HG03095 (cell line): Measurements from ENCODE around the gene CD82.

Experiments used
- ATAC-seq: cut with Tn5 transposase; IDR thresholded peaks from one replicate; pipeline ENCODE4 v1.9.1; 2021; ENCODE audit warnings: moderate library complexity; ENCODE audit not compliant: unreplicated experiment

The CD82 gene

DNA sequence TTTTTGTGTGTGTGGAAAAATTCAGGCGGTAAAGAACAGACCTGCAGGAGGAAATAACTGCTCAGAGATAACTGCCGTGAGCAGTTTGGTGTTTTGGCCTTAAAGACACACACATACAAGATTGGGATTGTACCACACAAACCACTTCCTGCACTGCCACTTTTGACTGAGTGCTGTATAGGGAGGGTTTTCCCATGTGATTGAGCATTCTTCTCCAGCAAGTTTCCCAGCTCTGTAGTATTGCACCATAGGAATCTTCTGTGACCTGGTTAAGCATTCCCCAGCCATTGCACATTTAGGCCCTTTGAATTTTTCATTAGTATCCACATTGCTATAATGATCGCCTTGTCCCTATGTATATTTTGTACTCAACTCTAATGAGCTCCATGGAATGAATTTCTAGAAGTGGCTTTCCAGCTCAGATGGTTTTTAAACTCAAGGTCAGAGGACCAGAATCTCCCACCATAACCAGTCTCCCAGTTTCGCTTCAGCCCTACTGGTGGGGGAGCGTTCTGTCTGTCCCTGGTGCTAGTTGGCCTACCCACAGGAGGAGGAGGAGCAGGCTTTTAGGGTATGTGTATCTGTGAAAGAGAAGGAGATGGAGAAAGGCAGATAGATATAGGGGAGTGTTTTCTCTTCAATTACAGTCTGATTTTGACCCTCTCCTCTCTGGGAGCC, 9.3 kb downstream of the CD82 start:
- ATAC-seq = peak; percentile 44

DNA sequence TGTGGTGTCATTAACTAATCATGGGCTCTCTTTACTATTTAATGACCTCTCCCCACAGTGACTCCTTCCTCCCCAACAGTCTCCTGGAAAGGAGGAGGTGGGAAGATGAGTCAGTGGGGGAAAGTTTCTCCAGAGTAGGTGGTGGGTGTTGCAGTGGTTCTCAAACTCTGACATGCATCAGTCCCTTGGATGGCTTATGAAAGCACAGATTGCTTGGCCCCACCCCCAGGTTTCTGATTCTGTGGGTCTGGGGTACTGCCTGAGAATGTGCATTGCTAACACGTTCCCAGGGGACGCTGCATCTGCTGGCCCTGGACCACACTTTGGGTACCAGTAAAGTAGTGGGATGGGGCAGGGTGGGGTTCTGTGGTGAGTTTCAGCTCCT, 9.8 kb downstream of the CD82 start:
- no peak for ATAC-seq

DNA sequence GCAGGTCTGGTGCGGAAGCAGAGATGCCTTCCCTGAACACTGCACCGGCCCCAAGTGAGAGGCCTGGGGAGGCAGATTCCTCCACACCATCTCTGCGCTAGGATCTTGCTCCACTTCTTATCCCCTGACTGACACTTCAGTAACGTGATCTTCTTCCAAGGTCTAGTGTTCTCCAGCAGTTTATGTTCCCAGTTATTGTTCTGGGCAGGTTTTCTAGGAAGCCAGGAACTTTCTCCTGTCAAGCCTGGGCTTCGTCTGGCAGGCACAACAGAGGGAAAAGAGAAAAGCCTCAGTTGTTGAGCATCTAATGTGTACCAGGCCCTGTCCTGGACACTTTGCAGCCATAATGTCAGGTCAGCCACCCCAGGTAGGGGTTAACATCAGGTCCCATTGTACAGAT, 10.5 kb downstream of the CD82 start:
- ATAC-seq = no peak

DNA sequence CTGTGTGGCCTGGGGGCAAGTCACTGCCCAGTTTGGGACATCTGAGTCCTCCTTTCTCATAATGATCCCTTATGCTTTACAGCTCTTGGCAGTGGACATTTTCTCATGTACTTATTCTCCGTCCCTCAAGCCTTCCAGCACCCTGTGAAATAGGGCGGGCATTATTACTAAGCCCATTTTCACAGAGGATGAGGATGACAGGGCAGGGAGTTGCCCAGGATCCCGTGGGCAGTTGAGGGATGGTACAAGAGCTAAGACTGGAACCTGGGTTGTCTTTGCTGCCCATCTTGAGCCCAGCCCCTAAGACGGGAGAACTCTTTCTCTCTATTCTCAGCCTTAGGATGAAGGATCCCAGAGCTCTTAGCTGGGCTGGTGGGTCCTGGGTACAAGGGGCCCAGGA, 11.2 kb downstream of the CD82 start:
- ATAC-seq = no peak

DNA sequence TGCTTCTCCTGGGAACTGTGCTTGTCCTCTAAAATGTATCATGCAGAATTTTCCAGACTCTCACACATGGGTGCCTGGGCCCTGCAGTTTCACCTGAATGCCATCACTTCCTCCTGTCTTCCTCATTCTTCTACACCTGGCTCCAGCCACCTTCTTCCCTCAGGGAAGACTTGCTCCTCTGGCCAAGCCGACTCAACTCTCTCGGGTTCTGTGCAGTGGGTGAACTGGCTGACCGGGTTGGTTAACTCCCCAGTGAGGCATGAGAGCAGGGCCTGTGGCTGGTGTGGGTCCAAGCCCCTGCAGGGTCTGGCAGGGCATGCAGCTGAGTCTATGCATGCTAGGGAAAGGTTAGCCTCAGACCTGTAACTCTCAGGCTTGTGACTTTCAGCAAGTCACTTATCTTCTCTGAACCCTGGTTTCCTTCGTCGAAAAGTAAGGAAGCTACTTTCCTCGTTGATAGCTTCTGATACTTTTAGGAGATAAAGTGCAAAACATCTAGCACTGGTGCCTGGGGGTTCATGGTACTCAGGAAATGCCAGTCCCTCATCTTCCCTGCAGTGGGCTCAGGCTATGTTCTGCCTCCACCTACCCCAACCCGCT, 11.9 kb downstream of the CD82 start:
- no peak for ATAC-seq

DNA sequence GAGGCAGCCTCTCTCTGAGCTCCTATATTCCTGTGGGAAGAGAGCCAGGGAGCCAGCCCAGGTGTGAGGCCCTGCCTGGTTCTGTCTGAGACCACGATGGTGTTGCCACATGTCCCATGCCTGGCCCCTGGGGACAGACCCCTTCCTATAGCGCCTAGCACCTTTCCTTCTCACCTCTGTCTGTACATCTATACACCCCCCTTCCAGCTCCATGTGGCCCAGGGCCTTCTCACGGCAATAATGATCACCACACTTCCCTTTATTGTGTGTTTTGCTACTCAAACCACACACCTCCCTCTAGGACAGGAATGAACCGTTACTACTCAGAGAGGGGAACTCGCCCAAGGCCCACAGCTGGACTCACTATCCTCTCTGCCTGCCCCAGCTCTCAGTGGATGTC, 12.8 kb downstream of the CD82 start:
- ATAC-seq = no peak

DNA sequence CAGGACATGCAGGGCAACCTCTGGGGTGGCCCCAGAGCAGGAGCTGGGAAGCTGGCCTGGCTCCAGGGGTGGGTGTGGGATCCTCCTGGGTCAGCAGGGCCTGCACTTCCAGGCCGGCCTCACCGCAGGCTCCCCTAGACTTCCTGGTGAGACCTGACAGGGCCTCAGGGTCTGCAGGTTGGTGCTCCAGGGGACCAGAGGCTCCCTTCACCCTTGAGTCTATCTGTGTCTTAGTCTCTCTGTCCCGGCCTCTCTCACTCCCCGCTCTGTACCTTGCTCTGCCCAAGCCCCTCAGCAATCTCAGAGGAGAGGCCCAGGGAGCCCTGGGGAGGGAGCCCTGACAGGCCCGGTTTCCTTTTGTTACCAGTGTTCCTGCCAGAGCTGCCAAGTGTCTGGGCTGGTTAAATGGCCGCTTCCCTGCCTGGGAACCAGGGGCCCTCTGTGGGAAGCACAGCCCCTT, 13.9 kb downstream of the CD82 start:
- no peak for ATAC-seq

DNA sequence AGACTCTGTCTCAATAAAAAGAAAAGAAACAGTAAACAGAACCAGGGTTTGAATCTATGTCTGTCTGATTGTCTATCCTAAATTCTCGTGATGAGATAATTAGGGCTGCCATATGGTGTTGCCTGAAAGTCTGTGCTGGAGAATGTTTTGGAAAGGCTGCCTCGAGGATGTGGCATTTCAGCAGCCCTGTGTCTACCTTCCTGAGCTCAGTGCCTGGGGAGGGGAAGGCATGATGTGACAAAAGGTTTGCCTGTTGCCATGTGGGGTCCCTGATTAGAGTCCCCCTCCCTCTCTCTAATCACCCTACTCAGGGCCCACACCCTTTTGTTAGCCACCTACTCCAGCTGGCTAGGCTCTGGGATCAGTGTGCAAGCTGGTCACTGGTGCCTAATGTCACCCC, 15.2 kb downstream of the CD82 start:
- ATAC-seq = no peak

DNA sequence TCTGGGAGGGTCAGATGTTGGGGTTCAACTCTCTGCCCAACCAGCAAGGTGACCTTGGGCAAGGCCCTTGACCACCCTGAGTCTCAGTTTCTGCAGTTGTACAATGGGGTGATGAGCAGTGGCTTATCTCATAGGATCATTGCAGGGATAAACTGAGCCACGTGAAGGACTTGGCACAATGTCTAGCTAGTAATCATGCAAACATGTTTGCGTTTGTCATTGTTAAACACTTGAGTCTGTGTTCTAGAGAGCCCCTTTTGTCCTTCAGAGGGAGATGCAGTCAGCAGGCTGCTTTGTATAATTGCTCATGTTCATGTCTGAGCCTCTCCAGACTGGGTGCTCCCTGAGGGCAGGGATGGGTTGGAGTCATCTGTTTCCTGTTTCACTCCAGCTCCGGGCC, 15.8 kb downstream of the CD82 start:
- no peak for ATAC-seq

DNA sequence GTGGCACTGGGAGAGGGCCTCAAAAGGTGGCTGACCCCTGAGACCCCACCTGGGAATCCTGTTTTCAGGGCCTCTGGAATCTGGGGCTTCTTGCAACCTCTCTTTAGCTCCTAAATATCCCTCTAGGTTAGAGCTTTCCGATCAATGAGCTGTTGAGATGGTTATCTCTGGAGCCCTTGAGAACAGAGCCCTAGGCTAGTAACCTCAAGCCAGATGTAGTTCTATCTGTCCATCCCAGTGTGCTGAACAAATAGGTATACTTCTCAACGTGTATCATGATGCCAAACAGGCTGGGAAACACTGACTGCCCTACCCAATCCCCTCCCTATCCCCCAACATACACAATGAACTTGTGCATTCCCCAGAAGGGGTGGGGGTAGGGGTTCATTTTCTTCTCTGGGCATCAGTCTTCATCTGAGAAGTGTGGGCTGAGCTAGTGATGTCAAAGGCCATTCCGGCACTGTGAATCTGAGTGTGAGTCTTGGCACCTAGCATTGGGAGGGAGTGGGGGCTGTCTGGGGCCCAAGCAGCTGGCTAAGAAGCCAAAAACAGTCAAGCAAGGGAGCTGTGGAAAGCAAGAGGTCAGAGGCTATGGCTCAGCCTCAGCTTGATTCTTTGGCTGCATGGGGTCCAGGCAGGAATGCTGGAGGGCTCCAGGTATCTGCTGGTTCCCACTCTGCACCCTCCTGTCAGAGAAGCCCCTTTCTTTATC, 17.3 kb downstream of the CD82 start:
- ATAC-seq = no peak

DNA sequence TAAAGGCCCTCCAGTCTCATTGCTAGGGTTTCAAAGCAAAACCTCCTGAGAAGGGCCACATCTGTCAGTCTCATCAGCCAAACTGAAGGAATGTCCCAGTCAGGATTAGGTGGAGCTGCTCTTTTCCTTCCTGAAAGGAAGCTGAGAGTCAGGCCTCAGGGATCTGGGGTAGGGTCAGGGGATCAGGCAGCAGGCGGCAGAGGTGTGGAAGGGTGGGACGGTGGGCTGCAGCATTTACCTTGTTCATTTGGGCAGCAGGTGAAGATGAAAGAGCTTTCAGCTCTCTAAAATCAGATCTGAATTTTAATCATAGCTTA, 17.8 kb downstream of the CD82 start:
- ATAC-seq = no peak

DNA sequence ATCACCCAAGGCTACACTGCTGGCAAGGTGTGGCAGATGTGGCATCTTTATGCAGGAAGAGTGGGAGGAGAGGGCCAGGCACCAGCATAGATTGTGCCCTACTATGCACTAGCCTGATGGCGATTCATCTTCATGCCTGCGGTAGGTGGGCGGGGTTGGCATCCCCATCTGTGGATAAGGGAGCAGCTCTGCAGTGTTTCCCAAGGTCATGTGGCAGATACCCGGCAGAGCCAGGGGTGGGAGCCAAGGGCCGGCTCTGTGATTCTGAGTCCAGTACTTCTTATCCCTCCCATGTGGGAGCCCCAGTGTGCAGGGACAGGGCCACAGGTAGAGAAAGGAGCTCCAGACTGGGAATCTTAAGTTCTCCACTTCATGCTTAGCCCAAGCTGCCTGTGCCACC, 20.0 kb downstream of the CD82 start:
- no peak for ATAC-seq

DNA sequence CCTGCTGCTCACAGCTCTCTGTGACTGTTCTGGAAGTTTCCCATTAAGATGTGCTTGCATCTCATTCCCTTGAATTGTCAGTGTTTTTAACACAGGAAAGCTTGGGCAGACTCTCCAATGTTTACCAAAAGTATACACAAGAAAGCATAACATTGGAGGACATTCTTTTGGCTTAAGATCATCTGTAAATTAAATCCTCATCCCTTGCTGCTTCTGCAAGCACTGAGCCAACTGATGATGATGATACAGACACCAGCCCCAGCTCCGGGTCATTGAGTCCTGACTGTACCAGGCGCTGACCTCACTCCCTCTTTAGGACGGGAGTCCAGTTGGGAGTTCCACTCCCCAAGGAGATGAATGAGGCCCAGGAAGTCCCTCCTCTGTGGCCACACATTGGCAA, 23.8 kb downstream of the CD82 start:
- no peak for ATAC-seq

DNA sequence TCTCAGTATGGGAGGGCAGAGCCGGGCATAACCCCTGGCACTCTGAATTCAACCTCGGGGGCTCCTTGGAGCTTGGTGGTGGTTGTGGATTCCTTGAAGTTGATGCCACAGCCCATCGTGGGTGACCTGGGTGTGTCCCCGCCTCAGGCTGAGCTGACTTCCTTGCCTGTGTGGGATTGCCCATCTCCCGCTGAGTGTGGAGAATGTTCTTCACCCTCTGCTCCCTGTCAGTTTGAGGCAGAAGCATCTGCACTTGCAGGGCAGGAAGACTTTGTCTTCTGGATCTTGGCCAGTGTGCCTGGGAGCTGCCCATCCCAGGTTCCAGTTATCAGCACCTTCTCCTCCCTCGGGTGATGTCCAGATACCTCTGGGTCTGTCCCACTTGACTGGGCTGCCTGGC, 25.3 kb downstream of the CD82 start:
- no peak for ATAC-seq

DNA sequence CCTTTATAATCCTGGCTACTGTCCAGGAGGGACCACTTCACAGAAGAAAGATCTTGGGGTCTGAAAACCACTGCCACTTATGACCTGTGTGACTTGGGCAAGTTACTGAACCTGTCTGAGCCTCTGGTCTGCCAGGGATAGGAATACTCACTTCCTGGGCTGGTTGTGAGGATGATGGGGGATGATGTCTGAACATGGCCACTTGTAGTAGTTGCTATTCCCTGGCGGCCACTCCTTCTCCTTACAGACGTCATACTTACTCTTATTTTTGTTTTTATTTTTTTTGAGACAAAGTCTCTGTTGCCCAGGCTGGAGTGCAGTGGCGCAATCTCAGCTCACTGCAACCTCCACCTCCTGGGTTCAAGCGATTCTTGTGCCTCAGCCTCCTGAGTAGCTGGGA, 26.1 kb downstream of the CD82 start:
- ATAC-seq = no peak

DNA sequence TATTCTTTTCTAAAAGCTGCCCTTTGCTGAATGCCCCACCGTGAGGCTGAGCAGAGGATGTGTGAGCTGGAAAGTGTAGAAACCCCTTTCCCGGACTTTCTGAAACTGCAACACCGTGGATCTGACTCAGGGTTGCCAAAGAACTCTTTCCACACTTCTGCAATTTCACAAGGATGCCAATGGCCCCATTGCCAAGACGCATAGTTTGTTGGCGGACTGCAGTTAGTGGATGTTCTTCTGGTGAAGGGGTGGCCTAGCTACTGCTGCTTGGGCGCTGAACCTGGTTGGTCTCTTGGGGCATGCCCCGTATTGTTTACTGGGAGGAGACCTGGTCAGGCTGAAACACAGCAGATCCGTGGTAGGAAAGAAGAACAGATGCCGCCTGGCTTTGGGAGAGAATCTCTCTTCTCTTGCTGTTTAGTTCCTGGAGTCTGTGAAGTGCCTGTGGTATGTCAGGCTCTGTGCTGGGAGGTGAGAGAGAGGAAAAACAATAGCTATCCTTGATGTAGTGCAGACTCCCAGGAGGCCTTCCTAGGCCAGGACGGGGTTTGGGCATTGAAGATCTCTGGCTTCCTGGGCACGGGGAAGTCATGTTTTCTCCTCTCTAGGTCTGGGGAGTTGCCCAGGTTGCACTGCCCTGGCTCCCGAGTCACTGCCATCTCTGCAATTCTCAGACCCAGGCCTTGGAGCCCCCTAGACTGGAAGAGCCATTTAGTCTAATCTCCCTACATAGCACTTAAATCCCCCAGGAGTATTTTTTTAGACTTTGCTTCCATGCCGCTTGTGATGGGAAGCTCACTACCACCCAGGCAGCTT, 26.9 kb downstream of the CD82 start:
- ATAC-seq = no peak

DNA sequence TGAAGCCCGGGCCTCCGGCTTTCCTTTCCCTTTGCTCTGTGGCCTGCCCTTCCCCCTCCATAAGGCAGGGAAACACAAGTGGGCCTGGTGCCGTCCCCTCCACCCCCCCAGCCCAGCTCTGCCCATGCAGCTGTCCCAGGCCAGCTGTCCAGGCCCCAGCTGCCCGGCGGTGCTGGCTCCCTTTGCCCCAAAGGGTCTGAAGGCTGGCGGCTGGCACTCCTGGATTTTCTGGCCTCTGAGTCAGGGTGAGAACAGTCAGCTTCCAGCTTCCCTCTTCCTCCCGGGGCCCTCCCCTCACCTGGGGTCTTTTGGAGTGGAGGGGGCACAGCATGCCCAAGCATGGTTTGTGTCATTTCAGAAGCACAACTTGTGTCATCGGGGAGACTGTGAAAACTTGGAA, 27.8 kb downstream of the CD82 start:
- no peak for ATAC-seq

DNA sequence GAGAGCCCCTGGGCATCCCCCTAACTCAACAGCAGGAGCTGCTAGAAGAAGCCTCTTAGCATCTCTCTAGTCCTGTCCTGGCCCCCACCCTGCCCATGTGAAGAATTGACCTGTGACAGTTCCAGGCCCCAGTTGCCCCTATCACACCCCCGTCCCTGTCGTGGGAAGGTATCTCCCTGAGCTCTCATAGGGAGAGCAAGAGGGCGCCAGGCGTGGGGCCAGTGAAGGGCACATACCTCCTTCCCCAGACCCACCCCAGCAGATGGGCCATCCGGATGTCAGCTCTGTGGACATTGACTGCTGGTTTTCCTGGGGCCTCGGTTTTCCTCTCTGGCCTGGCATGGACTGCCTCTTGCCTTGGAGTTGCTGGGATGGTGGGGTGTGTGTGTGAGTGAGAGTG, 29.5 kb downstream of the CD82 start:
- no peak for ATAC-seq

DNA sequence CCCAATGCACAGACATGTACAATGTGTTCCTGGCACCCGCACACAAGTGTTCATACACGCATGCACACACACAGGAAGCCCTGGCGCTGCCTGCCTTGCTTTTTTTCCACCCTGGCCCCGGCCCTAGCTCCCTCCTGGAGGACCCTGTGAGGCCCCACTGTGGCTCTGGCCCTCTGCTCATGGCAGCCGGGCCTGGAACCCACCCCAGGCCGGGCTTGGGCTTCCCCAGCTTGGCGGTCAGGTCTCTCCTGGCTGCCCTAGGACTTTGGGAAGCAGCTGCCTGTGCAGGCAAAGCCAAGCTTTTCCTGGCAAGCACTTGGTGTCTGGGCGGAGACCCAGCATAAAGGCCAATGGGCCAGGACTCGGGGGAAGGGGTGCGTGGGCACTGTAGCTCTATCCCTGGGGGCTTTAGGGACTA, 30.5 kb downstream of the CD82 start:
- ATAC-seq = no peak

DNA sequence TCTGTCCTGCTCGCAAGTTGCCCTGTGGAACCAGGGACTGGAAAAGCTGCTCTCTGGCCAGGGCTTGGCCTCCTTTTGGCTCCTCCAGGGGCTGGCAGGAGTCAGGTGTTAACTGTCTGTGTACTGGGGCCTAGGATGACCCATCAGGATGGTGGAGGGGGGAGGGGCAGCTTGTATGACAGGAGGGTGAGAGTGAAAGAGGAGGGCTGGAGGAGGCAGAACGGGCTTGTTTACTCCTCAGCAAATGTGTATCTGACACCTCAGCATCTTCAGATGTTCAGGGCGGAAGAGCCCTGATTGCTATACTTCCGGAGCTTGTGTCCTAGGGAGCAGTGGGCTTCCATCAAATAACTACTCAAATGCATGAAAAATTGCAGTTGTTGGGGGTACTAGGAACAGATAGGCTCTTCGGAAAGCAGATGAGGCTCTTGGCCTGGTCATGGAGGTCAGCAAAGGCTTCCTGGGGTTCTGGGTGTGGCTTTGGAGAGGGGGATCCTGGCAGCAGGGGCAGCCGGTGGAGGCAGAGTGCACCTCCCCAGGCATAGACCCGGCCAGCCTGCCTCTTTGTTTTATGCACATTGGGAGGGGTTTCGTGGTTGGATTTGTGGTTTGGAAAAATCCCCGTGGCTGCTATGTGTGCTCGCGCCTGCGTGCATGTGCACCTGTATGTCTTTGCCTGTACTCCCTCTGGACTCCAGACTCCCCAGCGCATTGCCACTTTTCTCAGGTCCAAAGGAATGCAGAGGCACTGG, 31.2 kb downstream of the CD82 start:
- ATAC-seq = peak; percentile 38
